ENCODE measurements around the gene CHD1.

CHD1 gene

GRCh38 chr5:98845878-98846277 is 82.9 kb downstream of the CHD1 start:
- Histone ChIP-seq H3K27ac (ENCODE audit: low read depth, low read length) (no peak overlapping the region), H3K4me2 (ENCODE audit: low read length) (no peak overlapping the region), H3F3A (ENCODE audit: control insufficient read depth, insufficient read depth) (no peaks in the 10 kb centered on the region), H3K27me3 (ENCODE audit: control insufficient read depth, low read length) (no peaks in the 10 kb centered on the region), H4K20me1 (ENCODE audit: control insufficient read depth, insufficient read depth, low read depth, low read length) (no peaks in the 10 kb centered on the region), H3K4me1 (ENCODE audit: control insufficient read depth, low read length) (no peaks in the 10 kb centered on the region), H3K4me3 (ENCODE audit: low read length) (no peak overlapping the region), H3K9me2 (replicated peaks; ENCODE audit: control insufficient read depth, low read length) (no peaks in the 10 kb centered on the region), H3K36me3 (ENCODE audit: control insufficient read depth, low read length) (no peaks in the 10 kb centered on the region), H3K9me3 (ENCODE audit: control insufficient read depth, insufficient read depth, low read length) (peaks cover 3% of the 10 kb centered on the region; the same call in 1 of the 2 replicates), H3K79me2 (ENCODE audit: control insufficient read depth, low read length) (no peaks in the 10 kb centered on the region)
- TF ChIP-seq CTCF (IDR thresholded peaks at IDR 0.05; ENCODE audit: low read depth, low read length, poor library complexity, severe bottlenecking) (no peak), EZH2phosphoT487 (IDR thresholded peaks at IDR 0.05; ENCODE audit: borderline replicate concordance, low read length) (no peak)

GRCh38 chr5:98844865-98845264 is 83.9 kb downstream of the CHD1 start:
- TF ChIP-seq CTCF (IDR thresholded peaks at IDR 0.05; ENCODE audit: low read depth, low read length, poor library complexity, severe bottlenecking), result no peak
- TF ChIP-seq EZH2phosphoT487 (IDR thresholded peaks at IDR 0.05; ENCODE audit: borderline replicate concordance, low read length), result no peak
- Histone ChIP-seq H3K27me3 (ENCODE audit: control insufficient read depth, low read length) (no peaks in the 10 kb centered on the region), H3K4me2 (ENCODE audit: low read length) (no peak overlapping the region), H3F3A (ENCODE audit: control insufficient read depth, insufficient read depth) (no peaks in the 10 kb centered on the region), H3K9me2 (replicated peaks; ENCODE audit: control insufficient read depth, low read length) (no peaks in the 10 kb centered on the region), H3K4me1 (ENCODE audit: control insufficient read depth, low read length) (no peaks in the 10 kb centered on the region), H3K79me2 (ENCODE audit: control insufficient read depth, low read length) (no peaks in the 10 kb centered on the region), H3K27ac (ENCODE audit: low read depth, low read length) (no peak overlapping the region), H3K4me3 (ENCODE audit: low read length) (no peak overlapping the region), H3K36me3 (ENCODE audit: control insufficient read depth, low read length) (no peaks in the 10 kb centered on the region), H4K20me1 (ENCODE audit: control insufficient read depth, insufficient read depth, low read depth, low read length) (no peaks in the 10 kb centered on the region), H3K9me3 (ENCODE audit: control insufficient read depth, insufficient read depth, low read length) (peaks cover 3% of the 10 kb centered on the region; the same call in 1 of the 2 replicates)

GRCh38 chr5:98843481-98843880 is 85.3 kb downstream of the CHD1 start:
- Histone ChIP-seq H3K4me3 (ENCODE audit: low read length) (no peak overlapping the region), H3K27ac (ENCODE audit: low read depth, low read length) (no peak overlapping the region), H3K4me2 (ENCODE audit: low read length) (no peak overlapping the region), H3K79me2 (ENCODE audit: control insufficient read depth, low read length) (no peaks in the 10 kb centered on the region), H3K9me2 (replicated peaks; ENCODE audit: control insufficient read depth, low read length) (no peaks in the 10 kb centered on the region), H3K27me3 (ENCODE audit: control insufficient read depth, low read length) (no peaks in the 10 kb centered on the region), H3K36me3 (ENCODE audit: control insufficient read depth, low read length) (no peaks in the 10 kb centered on the region), H3K9me3 (ENCODE audit: control insufficient read depth, insufficient read depth, low read length) (peaks cover 3% of the 10 kb centered on the region; the same call in 1 of the 2 replicates), H3K4me1 (ENCODE audit: control insufficient read depth, low read length) (no peaks in the 10 kb centered on the region), H3F3A (ENCODE audit: control insufficient read depth, insufficient read depth) (no peaks in the 10 kb centered on the region), H4K20me1 (ENCODE audit: control insufficient read depth, insufficient read depth, low read depth, low read length) (no peaks in the 10 kb centered on the region)
- no peak for TF ChIP-seq EZH2phosphoT487 (IDR thresholded peaks at IDR 0.05; ENCODE audit: borderline replicate concordance, low read length)
- no peak for TF ChIP-seq CTCF (IDR thresholded peaks at IDR 0.05; ENCODE audit: low read depth, low read length, poor library complexity, severe bottlenecking)
